ENCODE data around the gene R3HCC1L. TPM values are rescaled to one million over a fixed set of nuclear protein-coding genes. Genes with fewer than 3 reads are reported as not detected.

The R3HCC1L gene
- total RNA-seq, 1 donor from 2014 or later = 17.6 TPM

DNA sequence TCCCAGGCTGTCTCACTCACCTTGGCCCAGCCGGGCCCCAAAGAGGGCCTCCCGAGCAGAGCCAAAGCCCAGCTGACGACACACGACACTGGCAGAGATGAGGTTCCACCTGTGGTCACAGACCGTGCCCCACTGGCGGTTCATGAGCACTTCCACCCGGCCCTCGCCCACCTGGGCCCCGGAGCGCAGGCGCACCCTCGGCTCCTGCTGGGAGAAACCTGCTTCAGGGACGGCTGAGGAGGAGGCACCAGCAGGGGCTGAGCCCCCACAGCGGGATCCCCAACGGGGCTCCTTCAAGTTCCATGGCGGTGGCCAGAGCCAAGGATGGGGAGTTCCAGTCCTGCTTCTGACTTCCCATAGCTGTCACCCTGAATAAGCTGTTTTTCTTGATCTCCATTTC is 123.5 kb downstream of the R3HCC1L start:
- Mint-ChIP-seq H3K4me3 (no peak overlapping the region), H3K36me3 (ENCODE audit: low read depth) (no peaks in the 10 kb centered on the region), H3K9me3 (no peaks in the 10 kb centered on the region), H3K27ac (no peak overlapping the region), H3K4me1 (no peaks in the 10 kb centered on the region), H3K27me3 (no peaks in the 10 kb centered on the region)
- intact Hi-C loops (cut with micrococcal nuclease) = no loop called here
- DNase-seq = no peak

DNA sequence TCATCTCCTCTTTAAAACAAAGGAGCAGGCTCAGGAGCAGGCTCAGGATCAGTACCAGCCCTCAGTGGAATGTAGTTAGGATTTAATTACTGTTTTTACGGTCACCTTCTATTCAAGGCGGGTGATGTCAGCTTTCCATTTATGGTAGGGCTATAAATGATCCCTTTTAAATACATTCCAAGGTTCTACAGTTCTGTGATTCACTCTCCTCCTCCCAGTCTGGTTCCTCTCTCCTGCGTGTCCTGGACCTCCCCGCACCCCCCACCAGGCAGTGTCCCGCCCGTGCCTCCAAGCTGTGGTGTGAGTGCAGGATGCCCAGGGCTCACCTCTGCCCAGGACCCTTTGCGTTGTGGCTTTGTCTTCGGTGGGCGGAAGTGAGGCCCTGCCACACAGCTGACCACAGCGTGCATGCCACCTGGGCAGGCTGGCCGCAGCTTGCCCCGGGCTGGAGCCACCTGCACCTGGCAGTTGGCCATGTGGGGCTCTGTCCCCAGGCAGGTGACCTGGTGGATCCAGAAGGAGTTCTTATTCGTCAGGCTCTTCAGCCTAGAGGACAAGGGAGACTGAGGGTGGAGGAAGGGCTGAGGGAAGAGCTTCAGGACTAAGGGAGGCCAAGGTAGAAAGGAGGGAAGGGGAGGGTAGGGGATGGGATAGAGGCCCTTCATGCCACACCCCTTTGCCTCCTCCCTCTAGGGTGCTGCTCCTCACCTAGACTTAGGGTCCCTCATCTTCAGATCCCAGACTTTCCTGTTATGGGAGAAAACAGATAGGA is 124.4 kb downstream of the R3HCC1L start:
- intact Hi-C loops (cut with micrococcal nuclease) = no loop called here
- Mint-ChIP-seq H3K4me1 (no peaks in the 10 kb centered on the region), H3K27me3 (no peaks in the 10 kb centered on the region), H3K36me3 (ENCODE audit: low read depth) (no peaks in the 10 kb centered on the region), H3K9me3 (no peaks in the 10 kb centered on the region), H3K27ac (no peak overlapping the region), H3K4me3 (no peak overlapping the region)
- no peak for DNase-seq

DNA sequence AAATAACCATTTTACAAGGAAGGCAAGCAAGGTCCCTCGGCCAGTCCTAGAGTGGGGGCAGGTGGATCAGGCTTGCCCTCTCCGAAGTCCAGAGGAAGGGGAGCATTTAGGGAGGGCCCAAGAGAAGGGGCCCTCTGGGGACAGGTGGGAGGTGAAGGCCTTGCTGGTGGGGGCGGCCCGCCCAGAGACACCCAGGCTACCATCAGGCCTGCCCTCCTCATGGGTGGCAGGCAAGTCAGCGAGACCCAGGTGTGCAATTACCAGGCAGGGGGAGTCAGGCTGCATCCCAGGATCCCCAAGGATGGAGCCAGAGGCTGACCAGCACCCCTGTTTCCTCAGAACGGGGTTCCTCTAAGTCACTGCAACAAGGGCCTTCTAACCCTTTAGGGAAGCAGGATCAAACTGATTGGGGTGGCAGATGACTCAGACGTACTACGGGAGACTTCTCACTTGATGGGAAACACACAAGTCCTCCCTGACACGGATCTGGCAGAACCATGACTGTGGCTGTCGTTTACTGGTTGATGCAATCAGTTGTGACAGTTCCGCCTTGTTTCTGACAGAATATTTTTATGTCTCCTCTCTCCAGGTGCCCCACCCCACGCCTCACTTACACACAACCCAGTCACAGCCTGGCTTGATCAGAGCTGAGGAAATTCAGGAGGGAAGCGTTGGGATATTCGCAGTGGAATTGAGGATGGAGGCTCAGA is 125.3 kb downstream of the R3HCC1L start:
- no peaks in the 10 kb centered on the region for H3K9me3 Mint-ChIP-seq
- no peak for DNase-seq
- no peaks in the 10 kb centered on the region for H3K27me3 Mint-ChIP-seq
- intact Hi-C loops (cut with micrococcal nuclease) = no loop called here
- no peak overlapping the region for H3K27ac Mint-ChIP-seq
- H3K4me3 Mint-ChIP-seq = no peak overlapping the region
- no peaks in the 10 kb centered on the region for H3K4me1 Mint-ChIP-seq
- no peaks in the 10 kb centered on the region for H3K36me3 Mint-ChIP-seq (ENCODE audit: low read depth)

DNA sequence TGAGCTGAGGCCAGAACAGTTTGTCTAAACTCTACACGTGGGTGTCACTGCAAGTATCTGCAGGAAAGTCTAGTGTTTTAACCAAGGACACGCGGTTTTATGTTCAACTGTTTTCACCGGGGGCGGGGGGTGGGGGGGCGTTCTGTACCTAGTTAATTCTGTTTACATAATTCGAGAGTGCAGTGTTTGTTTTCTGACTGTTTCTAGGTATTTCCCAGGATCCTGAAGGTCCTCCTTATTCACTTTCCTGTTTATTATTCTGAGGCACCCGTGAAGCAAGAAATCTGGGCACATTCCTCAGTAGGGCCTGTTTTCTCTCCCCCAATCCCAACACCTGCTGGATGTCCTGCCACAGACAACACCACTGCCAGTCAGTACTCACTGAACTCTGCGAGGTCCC is 125.9 kb downstream of the R3HCC1L start:
- no peaks in the 10 kb centered on the region for H3K4me1 Mint-ChIP-seq
- no peaks in the 10 kb centered on the region for H3K36me3 Mint-ChIP-seq (ENCODE audit: low read depth)
- H3K9me3 Mint-ChIP-seq = no peaks in the 10 kb centered on the region
- H3K27me3 Mint-ChIP-seq = no peaks in the 10 kb centered on the region
- DNase-seq = no peak
- intact Hi-C loops (cut with micrococcal nuclease) = no loop called here
- no peak overlapping the region for H3K4me3 Mint-ChIP-seq
- no peak overlapping the region for H3K27ac Mint-ChIP-seq

DNA sequence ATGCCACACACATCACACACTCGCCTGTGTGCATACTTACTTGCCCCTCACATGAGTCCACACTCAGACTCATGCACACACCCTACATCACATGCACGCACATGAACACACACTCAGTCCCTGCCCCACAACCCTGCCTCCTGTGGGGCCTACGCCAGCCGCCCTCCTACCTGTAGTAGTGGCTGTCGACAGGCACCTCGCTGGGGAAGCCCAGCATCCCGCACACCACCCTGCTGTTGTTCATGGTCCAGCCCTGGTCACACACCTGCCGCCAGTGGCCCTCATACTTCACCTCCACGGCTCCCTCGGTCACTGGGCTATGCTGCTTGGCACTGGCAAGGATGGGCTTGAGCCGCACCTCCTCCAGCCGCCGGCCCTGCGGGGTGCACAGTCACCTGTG is 126.3 kb downstream of the R3HCC1L start:
- intact Hi-C loops (cut with micrococcal nuclease) = no loop called here
- Mint-ChIP-seq H3K9me3 (no peaks in the 10 kb centered on the region), H3K36me3 (ENCODE audit: low read depth) (no peaks in the 10 kb centered on the region), H3K4me3 (no peak overlapping the region), H3K27ac (no peak overlapping the region), H3K27me3 (no peaks in the 10 kb centered on the region), H3K4me1 (no peaks in the 10 kb centered on the region)
- no peak for DNase-seq

DNA sequence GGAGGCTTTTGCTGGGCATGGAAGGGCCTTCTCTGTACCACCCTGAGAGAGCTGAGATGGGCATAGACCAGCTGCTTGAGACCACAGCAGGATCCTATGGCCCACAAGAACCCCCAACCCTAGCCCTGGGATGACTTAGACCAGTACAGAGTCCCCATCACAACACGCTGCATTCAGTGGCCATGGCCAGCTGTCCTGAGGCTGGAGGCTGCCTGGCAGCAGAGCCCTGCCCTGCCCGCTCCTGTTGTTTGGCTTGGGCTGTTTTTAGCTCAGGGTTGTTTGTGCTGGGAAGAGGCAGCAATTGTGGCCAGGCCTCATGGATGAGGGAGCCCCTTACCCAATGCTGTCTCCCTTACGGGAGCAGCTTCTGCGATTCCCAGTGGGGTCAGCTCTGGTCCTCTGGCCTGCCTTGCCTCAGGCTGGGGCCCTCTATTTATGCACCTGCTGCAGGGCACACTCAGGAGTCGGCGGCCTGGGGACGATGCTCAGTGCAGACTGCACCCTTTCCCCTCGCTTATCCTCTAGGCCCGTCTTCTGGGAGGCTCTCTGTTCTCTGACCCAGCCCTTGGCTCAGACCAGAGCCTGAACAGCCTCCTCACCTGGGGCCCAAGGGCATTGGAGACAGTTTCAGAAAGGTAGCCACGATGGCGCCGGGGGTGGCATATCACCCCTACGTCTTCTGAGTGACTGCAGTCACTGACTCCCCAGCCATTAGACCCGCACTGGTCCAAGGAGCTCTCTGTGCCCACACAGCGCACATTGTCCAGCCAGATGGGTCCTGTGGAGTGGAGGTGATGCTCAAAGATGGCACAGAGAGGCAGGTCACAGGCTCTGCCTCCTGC is 127.2 kb downstream of the R3HCC1L start:
- Mint-ChIP-seq H3K4me1 (no peaks in the 10 kb centered on the region), H3K27ac (no peak overlapping the region), H3K36me3 (ENCODE audit: low read depth) (no peaks in the 10 kb centered on the region), H3K4me3 (no peak overlapping the region), H3K27me3 (peaks cover 4% of the 10 kb centered on the region), H3K9me3 (no peaks in the 10 kb centered on the region)
- no peak for DNase-seq
- intact Hi-C loops (cut with micrococcal nuclease) = no loop called here

DNA sequence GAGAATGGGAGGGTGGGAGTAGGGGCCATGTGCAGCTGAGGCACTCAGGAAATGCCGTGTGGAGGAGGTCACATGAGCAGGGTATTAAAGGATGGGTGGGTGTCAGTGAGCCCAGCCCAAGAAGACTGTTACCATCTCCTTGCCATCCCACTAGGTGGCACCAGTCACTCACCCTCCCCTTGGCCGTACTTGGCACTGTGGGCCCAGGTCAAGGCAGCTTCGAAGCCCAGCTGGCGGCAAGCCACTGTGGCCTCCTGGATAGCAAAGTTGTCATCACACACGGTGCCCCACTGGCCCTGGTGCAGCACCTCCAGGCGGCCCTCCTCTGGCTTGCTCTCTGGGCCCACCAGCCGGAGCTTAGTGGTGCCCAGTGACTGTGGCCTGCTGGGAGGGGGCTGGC is 128.1 kb downstream of the R3HCC1L start:
- Mint-ChIP-seq H3K27ac (no peak overlapping the region), H3K27me3 (peaks cover 12% of the 10 kb centered on the region), H3K4me3 (no peak overlapping the region), H3K4me1 (no peaks in the 10 kb centered on the region), H3K36me3 (ENCODE audit: low read depth) (no peaks in the 10 kb centered on the region), H3K9me3 (no peaks in the 10 kb centered on the region)
- DNase-seq = no peak
- intact Hi-C loops (cut with micrococcal nuclease) = no loop called here

DNA sequence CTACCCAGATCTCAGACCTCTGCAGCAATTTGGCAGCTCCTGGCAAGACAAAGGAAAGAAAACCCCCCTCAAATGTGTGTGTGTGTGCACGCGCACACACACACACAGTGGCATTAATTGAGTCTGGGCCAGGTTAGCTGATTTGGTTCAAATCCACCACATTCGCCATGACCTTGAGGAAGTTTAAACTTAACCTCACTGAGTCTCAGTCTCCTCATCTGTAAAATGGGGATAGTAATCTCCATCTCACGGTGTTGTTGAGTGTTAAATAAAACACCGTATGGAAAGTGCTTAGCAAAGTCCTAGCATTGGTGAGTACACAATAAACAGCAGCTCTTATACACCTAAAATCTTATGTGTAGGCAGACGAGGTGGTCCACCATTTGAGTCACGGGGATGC is 128.6 kb downstream of the R3HCC1L start:
- Mint-ChIP-seq H3K27me3 (peaks cover 16% of the 10 kb centered on the region), H3K27ac (no peak overlapping the region), H3K9me3 (no peaks in the 10 kb centered on the region), H3K4me1 (no peaks in the 10 kb centered on the region), H3K4me3 (no peak overlapping the region), H3K36me3 (ENCODE audit: low read depth) (no peaks in the 10 kb centered on the region)
- no peak for DNase-seq
- intact Hi-C loops (cut with micrococcal nuclease) = no loop called here

DNA sequence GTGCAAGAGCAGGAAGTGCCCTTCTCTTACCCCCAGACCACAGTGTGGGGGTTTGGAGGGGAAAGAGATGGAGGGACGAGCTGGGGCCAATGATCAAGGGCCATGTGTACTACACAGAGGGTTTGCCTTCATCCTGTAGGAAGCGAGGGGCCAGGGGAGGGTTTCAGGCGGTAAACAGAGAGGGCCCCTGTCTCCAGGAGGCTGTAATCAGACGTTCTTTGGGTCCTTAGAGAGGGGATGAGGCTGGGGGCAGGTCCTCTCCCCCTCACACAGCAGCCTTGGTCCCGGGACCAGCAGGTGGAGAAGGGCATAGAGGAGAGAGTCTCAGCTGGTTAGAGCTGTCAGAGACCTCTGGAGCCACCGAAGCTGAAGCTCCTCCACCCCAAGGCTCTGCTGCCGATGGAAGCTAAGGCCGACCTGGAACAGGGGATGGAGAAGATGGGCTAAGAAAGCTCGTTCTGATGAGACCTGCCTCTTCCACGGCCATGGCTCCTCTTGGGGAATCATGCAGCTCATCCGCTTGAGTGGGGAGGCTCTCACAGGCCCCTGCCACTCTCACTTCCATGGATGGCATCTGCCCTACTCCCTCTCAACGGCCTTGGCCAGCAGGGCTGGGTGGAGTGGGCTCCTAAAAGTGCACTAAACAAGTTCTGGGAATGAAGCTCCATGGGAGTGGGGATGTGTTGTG is 130.1 kb downstream of the R3HCC1L start:
- no peak overlapping the region for H3K4me3 Mint-ChIP-seq
- peaks cover 27% of the 10 kb centered on the region for H3K27me3 Mint-ChIP-seq
- DNase-seq = no peak
- H3K4me1 Mint-ChIP-seq = no peaks in the 10 kb centered on the region
- no peak overlapping the region for H3K27ac Mint-ChIP-seq
- intact Hi-C loops (cut with micrococcal nuclease) = no loop called here
- H3K9me3 Mint-ChIP-seq = no peaks in the 10 kb centered on the region
- no peaks in the 10 kb centered on the region for H3K36me3 Mint-ChIP-seq (ENCODE audit: low read depth)

DNA sequence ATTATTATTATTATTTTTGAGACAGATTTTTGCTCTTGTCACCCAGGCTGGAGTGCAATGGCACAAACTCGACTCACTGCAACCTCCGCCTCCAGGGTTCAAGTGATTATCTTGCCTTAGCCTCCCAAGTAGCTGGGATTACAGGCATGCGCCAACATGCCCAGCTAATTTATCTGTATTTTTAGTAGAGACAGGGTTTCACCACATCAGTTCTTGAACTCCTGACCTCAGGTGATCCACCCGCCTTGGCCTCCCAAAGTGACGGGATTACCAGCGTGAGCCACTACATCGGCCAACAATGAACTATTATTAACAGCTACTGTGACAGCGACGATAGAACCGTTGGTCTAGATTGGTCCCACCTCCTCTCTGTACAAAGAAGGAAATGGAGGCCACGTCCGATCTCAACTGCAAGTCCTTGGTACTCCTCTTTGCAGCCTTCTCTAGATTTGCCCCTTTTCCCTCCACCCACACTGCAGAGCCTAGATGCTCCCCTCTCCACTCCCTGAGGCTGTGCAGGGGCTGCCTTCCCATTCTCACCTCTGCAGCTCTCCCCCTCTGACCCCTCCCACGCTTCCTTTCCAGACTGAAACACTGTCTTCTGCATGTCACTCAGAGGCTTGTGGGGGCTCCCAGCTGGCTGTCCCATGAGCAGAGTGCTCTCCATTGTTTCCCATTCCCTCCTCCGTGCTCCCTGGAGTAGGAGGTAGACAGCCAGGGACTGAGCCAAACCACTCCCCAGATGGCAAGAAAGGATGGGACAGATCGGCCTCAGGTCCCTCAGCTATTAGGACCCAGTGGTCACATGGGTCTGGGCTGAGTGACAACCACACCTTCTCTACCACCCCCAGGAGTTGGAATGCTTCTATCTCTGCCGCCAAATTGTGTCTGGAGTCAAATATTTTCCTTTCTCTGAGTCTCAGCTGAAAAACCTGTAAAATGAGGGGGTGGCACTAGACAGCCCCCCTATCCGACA is 131.2 kb downstream of the R3HCC1L start:
- Mint-ChIP-seq H3K36me3 (ENCODE audit: low read depth) (no peaks in the 10 kb centered on the region), H3K4me3 (no peak overlapping the region), H3K4me1 (no peaks in the 10 kb centered on the region), H3K9me3 (no peaks in the 10 kb centered on the region), H3K27me3 (peaks cover 38% of the 10 kb centered on the region), H3K27ac (no peak overlapping the region)
- intact Hi-C loops (cut with micrococcal nuclease) = no loop called here
- DNase-seq = no peak

DNA sequence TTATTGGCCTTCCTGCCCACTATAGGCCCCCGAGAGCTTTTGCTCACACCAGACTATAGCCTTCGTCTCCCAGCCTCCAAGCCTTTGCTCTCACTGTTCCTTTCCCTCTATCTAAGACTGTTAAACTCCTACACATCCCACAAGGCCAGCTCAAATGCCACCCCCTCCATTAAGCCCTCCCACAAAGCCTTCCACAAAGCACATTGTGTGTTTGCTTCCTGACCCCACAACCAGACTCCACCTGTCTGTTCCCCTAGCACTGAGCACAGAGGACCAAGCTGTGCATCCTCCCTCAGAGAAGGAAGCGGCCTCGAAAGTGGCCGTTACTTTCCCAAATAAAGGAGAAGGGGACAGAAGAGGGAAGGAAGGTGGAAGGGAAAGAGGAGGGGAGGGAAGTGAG is 132.2 kb downstream of the R3HCC1L start:
- H3K4me3 Mint-ChIP-seq = no peak overlapping the region
- H3K27me3 Mint-ChIP-seq = peaks cover 44% of the 10 kb centered on the region
- no peaks in the 10 kb centered on the region for H3K9me3 Mint-ChIP-seq
- intact Hi-C loops (cut with micrococcal nuclease) = no loop called here
- H3K4me1 Mint-ChIP-seq = no peaks in the 10 kb centered on the region
- DNase-seq = no peak
- H3K27ac Mint-ChIP-seq = no peak overlapping the region
- H3K36me3 Mint-ChIP-seq (ENCODE audit: low read depth) = no peaks in the 10 kb centered on the region

DNA sequence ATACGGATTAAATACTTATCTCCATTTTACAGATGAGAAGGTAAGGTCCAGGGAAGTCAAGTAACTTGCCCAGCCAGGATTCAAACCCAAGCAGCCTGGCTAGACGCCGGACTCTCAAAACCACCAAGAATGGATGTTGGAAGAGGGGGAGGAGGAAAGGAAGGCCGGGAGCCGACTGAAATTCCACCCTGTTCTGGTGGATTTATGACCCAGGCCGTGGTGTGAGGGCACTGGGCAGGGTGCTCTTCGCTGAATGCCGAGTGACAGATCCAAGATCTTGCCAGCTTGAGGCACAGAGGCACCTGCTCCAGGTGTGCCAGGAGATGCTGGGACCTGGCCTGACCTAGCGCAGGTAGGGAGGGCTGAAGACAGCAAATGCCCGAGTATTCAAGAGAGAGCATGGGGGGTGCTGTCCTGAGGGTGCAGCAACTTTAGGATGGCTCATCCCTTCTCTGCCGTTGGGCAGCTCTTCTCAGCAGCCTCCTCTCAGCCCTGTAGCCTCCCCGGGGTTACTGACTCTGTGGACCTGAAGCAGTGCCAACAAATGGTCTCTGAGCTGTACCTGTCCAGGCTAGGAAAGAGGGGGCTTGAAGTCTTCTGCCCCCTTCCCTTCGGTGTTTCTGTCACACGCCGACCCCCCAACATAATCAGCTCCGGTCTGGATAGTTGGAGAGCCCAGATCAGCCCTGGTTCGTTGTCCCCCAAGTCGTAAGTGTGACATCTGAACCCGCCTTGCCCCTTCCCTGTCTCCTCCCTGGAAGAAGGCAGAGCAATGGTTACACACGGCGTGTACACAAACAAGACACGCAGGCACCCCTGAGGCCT is 132.8 kb downstream of the R3HCC1L start:
- H3K27ac Mint-ChIP-seq = no peak overlapping the region
- H3K27me3 Mint-ChIP-seq = peaks cover 46% of the 10 kb centered on the region
- peak overlapping the region; percentile 71 for H3K4me3 Mint-ChIP-seq
- no peak for DNase-seq
- H3K36me3 Mint-ChIP-seq (ENCODE audit: low read depth) = no peaks in the 10 kb centered on the region
- no peaks in the 10 kb centered on the region for H3K9me3 Mint-ChIP-seq
- intact Hi-C loops (cut with micrococcal nuclease) = no loop called here
- H3K4me1 Mint-ChIP-seq = no peaks in the 10 kb centered on the region

All from activated CD4-positive, alpha-beta T cell treated with anti-CD3 and anti-CD28 coated beads, Interleukin-2, amount 10 ng/mL, durations not matched to agents 24 days and 14 days (primary cell).